ENCODE measurements around the gene DYNC1I1.

Gene DYNC1I1

GRCh38 chr7:95755277-95755934 is 16.9 kb upstream of the DYNC1I1 start:
- H3K4me3 ChIP-seq (ENCODE audit: low read length, poor library complexity, severe bottlenecking) = no peak overlapping the region
- no peaks in the 10 kb centered on the region for H4K20me1 ChIP-seq (ENCODE audit: insufficient read depth, low read length, poor library complexity, severe bottlenecking)
- no peaks in the 10 kb centered on the region for H3K9me2 ChIP-seq (replicated peaks; ENCODE audit: low read depth, low read length)
- H3K4me2 ChIP-seq (ENCODE audit: low read depth, low read length, poor library complexity, severe bottlenecking) = no peak overlapping the region
- H3K27me3 ChIP-seq (ENCODE audit: insufficient read depth, low read length, poor library complexity, severe bottlenecking) = no peaks in the 10 kb centered on the region
- H3K36me3 ChIP-seq (ENCODE audit: insufficient read depth, low read length) = no peaks in the 10 kb centered on the region
- H2AFZ ChIP-seq (ENCODE audit: low read length) = no peak overlapping the region
- TF ChIP-seq CTCF (conservative IDR thresholded peaks at IDR 0.05; ENCODE audit: low read length) (no peak), EZH2phosphoT487 (IDR thresholded peaks at IDR 0.05; ENCODE audit: borderline replicate concordance) (no peak)
- no peaks in the 10 kb centered on the region for H3K4me1 ChIP-seq (ENCODE audit: insufficient read depth, low read length, poor library complexity, severe bottlenecking)
- H3F3A ChIP-seq (ENCODE audit: low read depth) = no peaks in the 10 kb centered on the region
- no peaks in the 10 kb centered on the region for H3K9me3 ChIP-seq (ENCODE audit: insufficient read depth, low read depth, low read length)
- no peaks in the 10 kb centered on the region for H3K79me2 ChIP-seq (ENCODE audit: insufficient read depth, low read length)
- H3K9ac ChIP-seq (ENCODE audit: low read depth, low read length, poor library complexity, severe bottlenecking) = no peak overlapping the region

- H4K20me1 ChIP-seq (ENCODE audit: insufficient read depth, low read length, poor library complexity, severe bottlenecking) = no peaks in the 10 kb centered on the region
Measured at GRCh38 chr7:95758187-95758586, 14.2 kb upstream of the DYNC1I1 start.

GRCh38 chr7:95766086-95766485 is 6.3 kb upstream of the DYNC1I1 start:
- no peaks in the 10 kb centered on the region for H3K4me1 ChIP-seq (ENCODE audit: insufficient read depth, low read length, poor library complexity, severe bottlenecking)
- TF ChIP-seq EZH2phosphoT487 (IDR thresholded peaks at IDR 0.05; ENCODE audit: borderline replicate concordance) (no peak), CTCF (conservative IDR thresholded peaks at IDR 0.05; ENCODE audit: low read length) (no peak)
- no peaks in the 10 kb centered on the region for H4K20me1 ChIP-seq (ENCODE audit: insufficient read depth, low read length, poor library complexity, severe bottlenecking)
- H3K27me3 ChIP-seq (ENCODE audit: insufficient read depth, low read length, poor library complexity, severe bottlenecking) = no peaks in the 10 kb centered on the region
- H3K9me3 ChIP-seq (ENCODE audit: insufficient read depth, low read depth, low read length) = no peaks in the 10 kb centered on the region
- no peak overlapping the region for H3K4me2 ChIP-seq (ENCODE audit: low read depth, low read length, poor library complexity, severe bottlenecking)
- no peaks in the 10 kb centered on the region for H3F3A ChIP-seq (ENCODE audit: low read depth)
- H3K9ac ChIP-seq (ENCODE audit: low read depth, low read length, poor library complexity, severe bottlenecking) = no peak overlapping the region
- H3K4me3 ChIP-seq (ENCODE audit: low read length, poor library complexity, severe bottlenecking) = no peak overlapping the region
- no peaks in the 10 kb centered on the region for H3K9me2 ChIP-seq (replicated peaks; ENCODE audit: low read depth, low read length)
- no peak overlapping the region for H2AFZ ChIP-seq (ENCODE audit: low read length)
- no peaks in the 10 kb centered on the region for H3K79me2 ChIP-seq (ENCODE audit: insufficient read depth, low read length)
- no peaks in the 10 kb centered on the region for H3K36me3 ChIP-seq (ENCODE audit: insufficient read depth, low read length)

More at GRCh38 chr7:95758187-95758586, 14.2 kb upstream of the DYNC1I1 start:
- H3K79me2 ChIP-seq (ENCODE audit: insufficient read depth, low read length) = no peaks in the 10 kb centered on the region
- TF ChIP-seq CTCF (conservative IDR thresholded peaks at IDR 0.05; ENCODE audit: low read length) (no peak), EZH2phosphoT487 (IDR thresholded peaks at IDR 0.05; ENCODE audit: borderline replicate concordance) (no peak)
- no peaks in the 10 kb centered on the region for H3K9me2 ChIP-seq (replicated peaks; ENCODE audit: low read depth, low read length)
- no peaks in the 10 kb centered on the region for H3K27me3 ChIP-seq (ENCODE audit: insufficient read depth, low read length, poor library complexity, severe bottlenecking)
- H2AFZ ChIP-seq (ENCODE audit: low read length) = no peak overlapping the region
- H3K36me3 ChIP-seq (ENCODE audit: insufficient read depth, low read length) = no peaks in the 10 kb centered on the region
- no peaks in the 10 kb centered on the region for H3K4me1 ChIP-seq (ENCODE audit: insufficient read depth, low read length, poor library complexity, severe bottlenecking)
- H3K9me3 ChIP-seq (ENCODE audit: insufficient read depth, low read depth, low read length) = no peaks in the 10 kb centered on the region
- no peak overlapping the region for H3K4me3 ChIP-seq (ENCODE audit: low read length, poor library complexity, severe bottlenecking)
- H3F3A ChIP-seq (ENCODE audit: low read depth) = no peaks in the 10 kb centered on the region
- H3K4me2 ChIP-seq (ENCODE audit: low read depth, low read length, poor library complexity, severe bottlenecking) = no peak overlapping the region
- no peak overlapping the region for H3K9ac ChIP-seq (ENCODE audit: low read depth, low read length, poor library complexity, severe bottlenecking)

Data from Loucy (cell line).